ENCODE measurements around the gene PTPRG. TPM values are rescaled to one million over a fixed set of nuclear protein-coding genes. Genes with fewer than 3 reads are reported as not detected.

Gene PTPRG
- total and polyA plus RNA-seq, 2 of the 13 experiments (the other 11 are each of a cell fraction or from before 2014, with no cell fraction given): 8.0 to 25.3 TPM

DNA sequence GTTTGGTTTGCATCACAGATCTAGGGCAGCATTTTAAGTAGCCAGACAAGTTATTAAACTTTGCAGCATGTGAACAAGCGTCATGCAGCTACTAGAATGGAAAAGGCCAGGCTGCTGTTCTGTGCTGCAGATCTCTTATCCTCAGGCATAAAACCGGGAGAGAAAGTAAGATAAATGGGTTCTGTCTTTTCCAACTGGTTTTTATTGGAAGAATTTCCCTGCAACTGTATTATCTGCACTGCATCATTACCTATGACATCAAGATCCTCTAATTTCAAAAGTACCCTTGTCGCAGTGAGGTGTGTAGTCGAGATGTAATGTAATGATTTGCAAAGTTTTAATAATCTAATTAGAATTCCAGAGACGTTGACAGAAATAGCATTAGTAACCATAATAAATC, 571.6 kb downstream of the PTPRG start:
- Histone ChIP-seq H3K36me3 (replicated peaks in 1 of 2; ENCODE audit: control insufficient read depth in 1 of 2, insufficient read depth in 2 of 2, low read length in 2 of 2) (peaks cover 0 to 3% of the 10 kb centered on the region in 2 experiments; a peak in 1 of 5 replicates), H3K27ac (ENCODE audit: extremely low read length, insufficient read depth, low read length) (no peak overlapping the region), H2AFZ (ENCODE audit: low read length) (no peak overlapping the region), H3K4me1 (ENCODE audit: insufficient read depth, low read length) (no peaks in the 10 kb centered on the region), H3K9ac (ENCODE audit: insufficient read depth, low read depth, low read length) (no peak overlapping the region), H4K20me1 (ENCODE audit: insufficient read depth, low read length) (no peaks in the 10 kb centered on the region), H3K9me3 (ENCODE audit: low read length) (no peaks in the 10 kb centered on the region), H3K79me2 (ENCODE audit: insufficient read depth, low read length) (no peaks in the 10 kb centered on the region), H3K4me3 (replicated peaks in 1 of 3; ENCODE audit: insufficient read depth in 1 of 3, low read depth in 2 of 3, low read length in 3 of 3) (no peak overlapping the region), H3K27me3 (ENCODE audit: control insufficient read depth in 1 of 2, insufficient read depth in 2 of 2, low read length in 2 of 2) (no peaks in the 10 kb centered on the region), H3K4me2 (ENCODE audit: low read depth, low read length) (no peak overlapping the region)
- no peak for DNase-seq (ENCODE audit: low spot score)
- WGBS (ENCODE audit: low lambda C conversion rate): 87% methylated on average over 5 of the region's 5 CpGs
- in situ Hi-C loops (cut with HindIII; ENCODE audit: extremely low pct_ligation_motif_present, low pct_unique_long_range_greater_than_20kb) (no loop called here), intact Hi-C loops (cut with micrococcal nuclease; ENCODE audit: unreplicated experiment) (no loop called here)
- POLR2A ChIA-PET: no interaction called here
- no TSS peak for BruUV-seq (replicated peaks)
- FAIRE-seq: no peak
- CTCF ChIA-PET (ENCODE audit: low intra/inter-chr PET ratio, low total read pairs): no interaction called here
- ATAC-seq: no peak
- no peak for TF ChIP-seq SRSF9 (IDR thresholded peaks at IDR 0.05; ENCODE audit: borderline replicate concordance, insufficient read depth, low read depth, low read length, poor library complexity, severe bottlenecking)
- TF ChIP-seq HNF4G (IDR thresholded peaks at IDR 0.05; ENCODE audit: borderline replicate concordance, low read depth, low read length): no peak
- no peak for TF ChIP-seq HNF4G (CRISPR knock-in tag; IDR thresholded peaks at IDR 0.05; ENCODE audit: borderline replicate concordance, low read depth)
- TF ChIP-seq, protein P1, sequence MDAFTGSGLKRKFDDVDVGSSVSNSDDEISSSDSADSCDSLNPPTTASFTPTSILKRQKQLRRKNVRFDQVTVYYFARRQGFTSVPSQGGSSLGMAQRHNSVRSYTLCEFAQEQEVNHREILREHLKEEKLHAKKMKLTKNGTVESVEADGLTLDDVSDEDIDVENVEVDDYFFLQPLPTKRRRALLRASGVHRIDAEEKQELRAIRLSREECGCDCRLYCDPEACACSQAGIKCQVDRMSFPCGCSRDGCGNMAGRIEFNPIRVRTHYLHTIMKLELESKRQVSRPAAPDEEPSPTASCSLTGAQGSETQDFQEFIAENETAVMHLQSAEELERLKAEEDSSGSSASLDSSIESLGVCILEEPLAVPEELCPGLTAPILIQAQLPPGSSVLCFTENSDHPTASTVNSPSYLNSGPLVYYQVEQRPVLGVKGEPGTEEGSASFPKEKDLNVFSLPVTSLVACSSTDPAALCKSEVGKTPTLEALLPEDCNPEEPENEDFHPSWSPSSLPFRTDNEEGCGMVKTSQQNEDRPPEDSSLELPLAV (CRISPR knock-in tag; conservative IDR thresholded peaks at IDR 0.05; ENCODE audit: low read depth): no peak
- no peak for TF ChIP-seq ZKSCAN1 (IDR thresholded peaks at IDR 0.05; ENCODE audit: low read length)
- no peak for TF ChIP-seq ZSCAN20 (CRISPR knock-in tag; IDR thresholded peaks at IDR 0.05; ENCODE audit: borderline replicate concordance)
- no peak for TF ChIP-seq HHEX (CRISPR knock-in tag; IDR thresholded peaks at IDR 0.05)
- no peak for TF ChIP-seq RCOR2 (CRISPR knock-in tag; IDR thresholded peaks at IDR 0.05)
- TF ChIP-seq, protein P2, sequence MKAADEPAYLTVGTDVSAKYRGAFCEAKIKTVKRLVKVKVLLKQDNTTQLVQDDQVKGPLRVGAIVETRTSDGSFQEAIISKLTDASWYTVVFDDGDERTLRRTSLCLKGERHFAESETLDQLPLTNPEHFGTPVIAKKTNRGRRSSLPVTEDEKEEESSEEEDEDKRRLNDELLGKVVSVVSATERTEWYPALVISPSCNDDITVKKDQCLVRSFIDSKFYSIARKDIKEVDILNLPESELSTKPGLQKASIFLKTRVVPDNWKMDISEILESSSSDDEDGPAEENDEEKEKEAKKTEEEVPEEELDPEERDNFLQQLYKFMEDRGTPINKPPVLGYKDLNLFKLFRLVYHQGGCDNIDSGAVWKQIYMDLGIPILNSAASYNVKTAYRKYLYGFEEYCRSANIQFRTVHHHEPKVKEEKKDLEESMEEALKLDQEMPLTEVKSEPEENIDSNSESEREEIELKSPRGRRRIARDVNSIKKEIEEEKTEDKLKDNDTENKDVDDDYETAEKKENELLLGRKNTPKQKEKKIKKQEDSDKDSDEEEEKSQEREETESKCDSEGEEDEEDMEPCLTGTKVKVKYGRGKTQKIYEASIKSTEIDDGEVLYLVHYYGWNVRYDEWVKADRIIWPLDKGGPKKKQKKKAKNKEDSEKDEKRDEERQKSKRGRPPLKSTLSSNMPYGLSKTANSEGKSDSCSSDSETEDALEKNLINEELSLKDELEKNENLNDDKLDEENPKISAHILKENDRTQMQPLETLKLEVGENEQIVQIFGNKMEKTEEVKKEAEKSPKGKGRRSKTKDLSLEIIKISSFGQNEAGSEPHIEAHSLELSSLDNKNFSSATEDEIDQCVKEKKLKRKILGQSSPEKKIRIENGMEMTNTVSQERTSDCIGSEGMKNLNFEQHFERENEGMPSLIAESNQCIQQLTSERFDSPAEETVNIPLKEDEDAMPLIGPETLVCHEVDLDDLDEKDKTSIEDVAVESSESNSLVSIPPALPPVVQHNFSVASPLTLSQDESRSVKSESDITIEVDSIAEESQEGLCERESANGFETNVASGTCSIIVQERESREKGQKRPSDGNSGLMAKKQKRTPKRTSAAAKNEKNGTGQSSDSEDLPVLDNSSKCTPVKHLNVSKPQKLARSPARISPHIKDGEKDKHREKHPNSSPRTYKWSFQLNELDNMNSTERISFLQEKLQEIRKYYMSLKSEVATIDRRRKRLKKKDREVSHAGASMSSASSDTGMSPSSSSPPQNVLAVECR (CRISPR knock-in tag; IDR thresholded peaks at IDR 0.05; ENCODE audit: borderline replicate concordance): no peak
- TF ChIP-seq CHD4 (IDR thresholded peaks at IDR 0.05; ENCODE audit: borderline replicate concordance, low read length): no peak
- no peak for TF ChIP-seq ZFP36L1 (CRISPR knock-in tag; IDR thresholded peaks at IDR 0.05)
- no peak for TF ChIP-seq GATAD2A (CRISPR knock-in tag; IDR thresholded peaks at IDR 0.05)
- TF ChIP-seq ZNF878 (CRISPR knock-in tag; IDR thresholded peaks at IDR 0.05): no peak
- TF ChIP-seq, protein P3, sequence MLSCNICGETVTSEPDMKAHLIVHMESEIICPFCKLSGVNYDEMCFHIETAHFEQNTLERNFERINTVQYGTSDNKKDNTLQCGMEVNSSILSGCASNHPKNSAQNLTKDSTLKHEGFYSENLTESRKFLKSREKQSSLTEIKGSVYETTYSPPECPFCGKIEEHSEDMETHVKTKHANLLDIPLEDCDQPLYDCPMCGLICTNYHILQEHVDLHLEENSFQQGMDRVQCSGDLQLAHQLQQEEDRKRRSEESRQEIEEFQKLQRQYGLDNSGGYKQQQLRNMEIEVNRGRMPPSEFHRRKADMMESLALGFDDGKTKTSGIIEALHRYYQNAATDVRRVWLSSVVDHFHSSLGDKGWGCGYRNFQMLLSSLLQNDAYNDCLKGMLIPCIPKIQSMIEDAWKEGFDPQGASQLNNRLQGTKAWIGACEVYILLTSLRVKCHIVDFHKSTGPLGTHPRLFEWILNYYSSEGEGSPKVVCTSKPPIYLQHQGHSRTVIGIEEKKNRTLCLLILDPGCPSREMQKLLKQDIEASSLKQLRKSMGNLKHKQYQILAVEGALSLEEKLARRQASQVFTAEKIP (CRISPR knock-in tag; IDR thresholded peaks at IDR 0.05; ENCODE audit: borderline replicate concordance): no peak
- TF ChIP-seq ZNF331 (CRISPR knock-in tag; IDR thresholded peaks at IDR 0.05): no peak
- TF ChIP-seq REXO4 (CRISPR knock-in tag; IDR thresholded peaks at IDR 0.05; ENCODE audit: borderline replicate concordance): no peak
- TF ChIP-seq, protein P4, sequence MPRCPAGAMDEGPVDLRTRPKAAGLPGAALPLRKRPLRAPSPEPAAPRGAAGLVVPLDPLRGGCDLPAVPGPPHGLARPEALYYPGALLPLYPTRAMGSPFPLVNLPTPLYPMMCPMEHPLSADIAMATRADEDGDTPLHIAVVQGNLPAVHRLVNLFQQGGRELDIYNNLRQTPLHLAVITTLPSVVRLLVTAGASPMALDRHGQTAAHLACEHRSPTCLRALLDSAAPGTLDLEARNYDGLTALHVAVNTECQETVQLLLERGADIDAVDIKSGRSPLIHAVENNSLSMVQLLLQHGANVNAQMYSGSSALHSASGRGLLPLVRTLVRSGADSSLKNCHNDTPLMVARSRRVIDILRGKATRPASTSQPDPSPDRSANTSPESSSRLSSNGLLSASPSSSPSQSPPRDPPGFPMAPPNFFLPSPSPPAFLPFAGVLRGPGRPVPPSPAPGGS (CRISPR knock-in tag; IDR thresholded peaks at IDR 0.05): no peak
- TF ChIP-seq ZNF20 (CRISPR knock-in tag; IDR thresholded peaks at IDR 0.05): no peak

All from HepG2 (cell line).